Esophagus muscularis mucosa (tissue), 4 donors: ENCODE measurements around the gene SPAG16. TPM values are rescaled to one million over a fixed set of nuclear protein-coding genes. Genes with fewer than 3 reads are reported as not detected.

Experiments
- DNase-seq: peaks from one replicate; pipeline ENCODE4 v3.0.0-alpha.2; 2017; ENCODE audit errors: extremely low spot score
- H3K27ac ChIP-seq, 4 donors: fragments of 200-600 bp; sonication (generic); replicated peaks in 1 of 4; 1 replicate in 3 of 4; 2 replicates in 1 of 4; pipeline ENCODE4 v1.5.1; 2016 to 2019; ENCODE audit warnings: mild to moderate bottlenecking in 1 of 4
- H3K27me3 ChIP-seq, 4 donors: fragments of 200-600 bp; sonication (generic); one replicate each; pipeline versions ENCODE4 v1.5.1 to v1.6.0; 2016 to 2019
- H3K36me3 ChIP-seq, 4 donors: fragments of 200-600 bp; sonication (generic); one replicate each; pipeline ENCODE4 v1.5.1; 2016 to 2019
- H3K4me1 ChIP-seq, 4 donors: fragments of 200-600 bp; sonication (generic); one replicate each; pipeline ENCODE4 v1.5.1; 2016 to 2019
- H3K4me3 ChIP-seq, 4 donors: fragments of 200-600 bp; sonication (generic); 1 replicate in 2 of 4; 2 replicates in 2 of 4; pipeline ENCODE4 v1.5.1; 2016 to 2019; ENCODE audit warnings: mild to moderate bottlenecking in 4 of 4, moderate library complexity in 1 of 4
- H3K9me3 ChIP-seq, 4 donors: fragments of 200-600 bp; sonication (generic); 1 replicate in 3 of 4; 2 replicates in 1 of 4; pipeline ENCODE4 v1.5.1; 2016 to 2019
- EP300 ChIP-seq: sonication (generic); formaldehyde crosslinking; IDR thresholded peaks from one replicate; pipeline ENCODE4 v1.6.1; 2017; ENCODE audit warnings: antibody characterized with exemption
- POLR2A ChIP-seq: fragments of 450-650 bp; IDR thresholded peaks from one replicate; pipeline ENCODE4 v1.6.1; 2017; ENCODE audit warnings: antibody characterized with exemption, moderate library complexity, mild to moderate bottlenecking, low read depth
- POLR2AphosphoS5 ChIP-seq, 2 donors: sonication (generic); formaldehyde crosslinking; IDR thresholded peaks; one replicate each; pipeline ENCODE4 v1.6.1; 2017; ENCODE audit warnings: antibody characterized with exemption in 2 of 2
- WGBS: methylation state at CpG from one replicate; pipeline ENCODE4 v1.1.5; 2018; 5-methylcytosine and 5-hydroxymethylcytosine counted together
- intact Hi-C: fragments of 100-400 bp; cut with DNase I; formaldehyde crosslinking; loops from one replicate; pipeline ENCODE4 v1.15.1; 2023
- total RNA-seq, 4 donors: library from RNA; depleted of rRNA; stranded (reverse); fragments of >200 nt; gene quantifications; one replicate each; pipeline versions ENCODE4 v1.1.0 to v1.2.1, GENCODE V29; 2016
- TF ChIP-seq, protein P1 (sequence below), 3 experiments: fragments of 200-600 bp in 2 of 3; fragments of 450-650 bp in 1 of 3; sonication (generic) in 2 of 3; IDR thresholded peaks; one replicate each; pipeline ENCODE4 v1.5.1; 2017 to 2019; ENCODE audit warnings: antibody characterized with exemption in 3 of 3, mild to moderate bottlenecking in 2 of 3, moderate library complexity in 1 of 3

The SPAG16 gene
- total RNA-seq, 4 donors from 2014 or later = 26.8 to 36.1 (median 31.0) TPM

DNA sequence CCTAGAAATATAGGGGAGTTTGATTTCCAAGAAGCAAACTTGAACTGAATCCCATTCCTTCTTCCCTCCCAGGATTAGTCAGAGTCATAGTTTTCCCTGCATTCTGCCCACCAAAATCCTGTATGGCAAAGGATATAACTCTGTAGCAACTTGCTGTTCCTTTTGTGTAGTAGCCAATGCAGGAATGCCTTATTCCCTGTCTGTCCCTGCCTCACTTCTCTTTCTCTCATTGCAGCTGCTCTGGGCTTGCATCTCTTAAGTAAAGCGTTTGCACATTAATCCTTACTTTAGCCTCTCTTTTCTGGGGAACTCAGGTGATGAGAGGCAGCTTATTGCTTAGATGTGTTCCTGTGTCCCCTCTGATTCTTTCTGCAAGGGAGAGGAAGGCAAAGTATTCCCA is 793.5 kb downstream of the SPAG16 start:
- Histone ChIP-seq H3K9me3 (no peaks in the 10 kb centered on the region), H3K4me3 (no peak overlapping the region), H3K36me3 (no peaks in the 10 kb centered on the region), H3K27ac (no peak overlapping the region), H3K27me3 (no peaks in the 10 kb centered on the region), H3K4me1 (no peaks in the 10 kb centered on the region)
- TF ChIP-seq POLR2AphosphoS5 (IDR thresholded peaks at IDR 0.05) (no peak), EP300 (no peak), POLR2A (no peak)
- TF ChIP-seq, protein P1, sequence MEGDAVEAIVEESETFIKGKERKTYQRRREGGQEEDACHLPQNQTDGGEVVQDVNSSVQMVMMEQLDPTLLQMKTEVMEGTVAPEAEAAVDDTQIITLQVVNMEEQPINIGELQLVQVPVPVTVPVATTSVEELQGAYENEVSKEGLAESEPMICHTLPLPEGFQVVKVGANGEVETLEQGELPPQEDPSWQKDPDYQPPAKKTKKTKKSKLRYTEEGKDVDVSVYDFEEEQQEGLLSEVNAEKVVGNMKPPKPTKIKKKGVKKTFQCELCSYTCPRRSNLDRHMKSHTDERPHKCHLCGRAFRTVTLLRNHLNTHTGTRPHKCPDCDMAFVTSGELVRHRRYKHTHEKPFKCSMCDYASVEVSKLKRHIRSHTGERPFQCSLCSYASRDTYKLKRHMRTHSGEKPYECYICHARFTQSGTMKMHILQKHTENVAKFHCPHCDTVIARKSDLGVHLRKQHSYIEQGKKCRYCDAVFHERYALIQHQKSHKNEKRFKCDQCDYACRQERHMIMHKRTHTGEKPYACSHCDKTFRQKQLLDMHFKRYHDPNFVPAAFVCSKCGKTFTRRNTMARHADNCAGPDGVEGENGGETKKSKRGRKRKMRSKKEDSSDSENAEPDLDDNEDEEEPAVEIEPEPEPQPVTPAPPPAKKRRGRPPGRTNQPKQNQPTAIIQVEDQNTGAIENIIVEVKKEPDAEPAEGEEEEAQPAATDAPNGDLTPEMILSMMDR (IDR thresholded peaks at IDR 0.05) = no peak
- WGBS = 63% methylated on average over 1 of the region's 1 CpG
- intact Hi-C loops = no loop called here
- no peak for DNase-seq

DNA sequence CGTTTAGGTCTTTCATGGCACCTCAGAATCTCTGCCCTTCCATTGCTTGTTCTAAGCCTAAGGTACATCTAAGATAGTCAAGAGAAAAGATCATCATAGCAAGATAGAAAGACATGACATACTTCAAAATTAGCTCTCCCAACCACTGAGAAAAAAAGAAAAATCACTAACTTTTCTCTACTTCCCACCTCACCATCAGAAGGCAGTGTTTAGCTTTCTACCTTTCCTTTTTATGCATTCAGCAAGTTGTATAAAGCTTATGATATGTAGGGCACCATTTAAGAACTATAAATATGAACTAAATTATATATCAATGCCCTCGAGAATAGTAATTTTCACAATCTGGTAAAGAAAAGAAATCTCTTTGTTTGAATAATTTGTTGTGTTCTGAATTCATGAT is 794.8 kb downstream of the SPAG16 start:
- intact Hi-C loops = no loop called here
- Histone ChIP-seq H3K27me3 (no peaks in the 10 kb centered on the region), H3K4me1 (no peaks in the 10 kb centered on the region), H3K27ac (no peak overlapping the region), H3K9me3 (no peaks in the 10 kb centered on the region), H3K4me3 (no peak overlapping the region), H3K36me3 (no peaks in the 10 kb centered on the region)
- no peak for DNase-seq
- TF ChIP-seq POLR2AphosphoS5 (IDR thresholded peaks at IDR 0.05) = no peak
- TF ChIP-seq, protein P1 (IDR thresholded peaks at IDR 0.05) = no peak
- TF ChIP-seq EP300 = no peak
- no peak for TF ChIP-seq POLR2A
- 61% methylated on average over 2 of the region's 2 CpGs for WGBS

DNA sequence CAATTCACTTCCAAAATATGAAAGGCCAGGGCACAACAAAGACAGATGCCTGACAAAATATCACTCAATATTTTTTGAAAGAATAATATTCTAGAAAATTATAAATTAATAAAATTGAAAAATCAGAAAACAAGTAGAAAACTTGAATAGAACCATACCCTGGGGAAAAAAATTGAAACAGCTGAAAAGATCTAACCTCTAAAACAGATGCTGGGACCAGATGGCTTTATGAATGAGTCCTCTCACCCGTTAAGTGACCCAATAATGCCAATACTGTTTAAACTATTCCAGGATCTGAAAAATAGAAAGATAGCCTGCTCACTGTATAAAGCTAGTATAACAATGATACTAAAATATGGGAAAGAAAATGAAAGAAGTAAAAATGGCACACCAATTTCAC is 804.3 kb downstream of the SPAG16 start:
- H3K27ac ChIP-seq = no peak overlapping the region
- no peaks in the 10 kb centered on the region for H3K36me3 ChIP-seq
- no peak overlapping the region for H3K4me3 ChIP-seq
- no peaks in the 10 kb centered on the region for H3K9me3 ChIP-seq
- no peak for DNase-seq
- no peaks in the 10 kb centered on the region for H3K4me1 ChIP-seq
- 83% methylated on average over 1 of the region's 1 CpG for WGBS
- H3K27me3 ChIP-seq = no peaks in the 10 kb centered on the region
- TF ChIP-seq EP300 (no peak), POLR2A (no peak), POLR2AphosphoS5 (IDR thresholded peaks at IDR 0.05) (no peak)
- TF ChIP-seq, protein P1 (IDR thresholded peaks at IDR 0.05) = no peak
- intact Hi-C loops = no loop called here

DNA sequence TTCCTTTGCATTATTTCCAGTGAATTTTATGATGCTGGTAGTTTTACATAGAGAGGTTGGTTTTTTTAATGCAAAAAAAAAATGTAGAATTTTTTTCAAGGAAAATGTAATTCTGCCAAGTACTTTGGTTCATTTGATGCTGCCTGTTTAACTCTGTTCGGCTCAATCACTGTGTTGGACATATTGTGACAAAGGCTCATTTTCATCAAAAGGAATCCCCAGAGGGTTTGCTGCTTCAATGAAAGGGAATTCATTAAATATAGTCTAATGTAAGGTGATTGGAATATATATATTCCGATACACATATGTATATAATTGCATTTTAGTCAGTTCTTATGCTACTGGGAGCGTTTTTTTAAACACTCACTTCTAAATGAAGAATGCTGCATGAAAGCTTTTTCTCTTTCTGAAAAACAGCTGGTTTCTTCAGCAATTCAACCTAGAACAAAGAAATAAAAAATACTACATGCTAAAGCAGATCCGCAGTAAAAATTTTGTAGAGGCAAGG is 812.0 kb downstream of the SPAG16 start:
- Histone ChIP-seq H3K27ac (no peak overlapping the region), H3K4me1 (no peaks in the 10 kb centered on the region), H3K4me3 (no peak overlapping the region), H3K27me3 (no peaks in the 10 kb centered on the region), H3K36me3 (no peaks in the 10 kb centered on the region), H3K9me3 (no peaks in the 10 kb centered on the region)
- WGBS = 56% methylated on average over 4 of the region's 4 CpGs
- no peak for DNase-seq
- no peak for TF ChIP-seq POLR2A
- TF ChIP-seq POLR2AphosphoS5 (IDR thresholded peaks at IDR 0.05) = no peak
- TF ChIP-seq EP300 = no peak
- TF ChIP-seq, protein P1 (IDR thresholded peaks at IDR 0.05) = no peak
- intact Hi-C loops = no loop called here

DNA sequence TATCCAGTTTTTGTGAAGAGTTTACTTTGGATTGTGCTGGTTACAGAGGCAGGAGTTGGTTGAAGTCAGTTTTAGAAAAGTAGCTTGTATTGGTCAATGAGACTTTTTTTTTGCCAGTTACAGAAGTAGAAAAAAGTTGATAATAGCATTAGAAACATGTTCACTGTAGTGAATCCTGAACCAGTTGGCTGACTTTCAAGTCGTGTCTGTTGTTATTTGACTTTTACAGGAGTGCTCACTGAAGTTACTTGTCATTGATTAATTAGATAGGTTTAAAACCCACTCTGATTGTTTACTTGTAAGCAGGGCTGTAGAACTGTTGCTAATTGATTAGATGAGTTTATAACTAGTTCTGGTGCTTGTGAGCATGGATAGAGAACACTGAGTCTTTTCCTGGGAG is 814.5 kb downstream of the SPAG16 start:
- intact Hi-C loops = no loop called here
- no peak for DNase-seq
- TF ChIP-seq, protein P1 (IDR thresholded peaks at IDR 0.05) = no peak
- TF ChIP-seq POLR2AphosphoS5 (IDR thresholded peaks at IDR 0.05) (no peak), POLR2A (no peak), EP300 (no peak)
- Histone ChIP-seq H3K27ac (no peak overlapping the region), H3K4me3 (no peak overlapping the region), H3K4me1 (no peaks in the 10 kb centered on the region), H3K36me3 (no peaks in the 10 kb centered on the region), H3K9me3 (no peaks in the 10 kb centered on the region), H3K27me3 (no peaks in the 10 kb centered on the region)
- WGBS = 4% methylated on average over 1 of the region's 1 CpG
